AML-193 (cell line): ENCODE results near the gene KCNJ6.

Source experiments
- DNase-seq, 2 experiments: peaks; one replicate each; lab custom pipeline; 2025; lab: John Stamatoyannopoulos, UW

KCNJ6 gene

GRCh38 chr21:37819372-37819771 is 96.9 kb downstream of the KCNJ6 start:
- DNase-seq, result no peak

- no peak for DNase-seq
These were observed 99.0 kb downstream of the KCNJ6 start for GRCh38 chr21:37817242-37817641.

- no peak for DNase-seq
These were observed 100.4 kb downstream of the KCNJ6 start for GRCh38 chr21:37815893-37816292.

- no peak for DNase-seq
These were observed 104.5 kb downstream of the KCNJ6 start for GRCh38 chr21:37811711-37812110.

GRCh38 chr21:37808261-37808660 is 108.0 kb downstream of the KCNJ6 start:
- no peak for DNase-seq

- no peak for DNase-seq
These were observed 111.0 kb downstream of the KCNJ6 start for GRCh38 chr21:37805266-37805665.

- DNase-seq, result no peak
These were observed 112.3 kb downstream of the KCNJ6 start for GRCh38 chr21:37804001-37804400.

GRCh38 chr21:37803101-37803651 is 113.1 kb downstream of the KCNJ6 start:
- no peak for DNase-seq

GRCh38 chr21:37800456-37801061 is 115.7 kb downstream of the KCNJ6 start:
- no peak for DNase-seq

- DNase-seq, result no peak
These were observed 116.2 kb downstream of the KCNJ6 start for GRCh38 chr21:37800057-37800455.

GRCh38 chr21:37799211-37800056 is 116.8 kb downstream of the KCNJ6 start:
- DNase-seq, result no peak

- DNase-seq, result no peak
These were observed 118.9 kb downstream of the KCNJ6 start for GRCh38 chr21:37797403-37797802.

- DNase-seq, result no peak
These were observed 120.2 kb downstream of the KCNJ6 start for GRCh38 chr21:37796011-37796410.

GRCh38 chr21:37793660-37794059 is 122.6 kb downstream of the KCNJ6 start:
- DNase-seq, result no peak

- DNase-seq, result no peak
These were observed 124.2 kb downstream of the KCNJ6 start for GRCh38 chr21:37792046-37792445.

GRCh38 chr21:37790905-37791304 is 125.4 kb downstream of the KCNJ6 start:
- DNase-seq, result no peak

- no peak for DNase-seq
These were observed 127.8 kb downstream of the KCNJ6 start for GRCh38 chr21:37788503-37788902.

GRCh38 chr21:37787456-37787855 is 128.8 kb downstream of the KCNJ6 start:
- DNase-seq, result no peak

- no peak for DNase-seq
These were observed 131.5 kb downstream of the KCNJ6 start for GRCh38 chr21:37784591-37785318.

- DNase-seq, result no peak
These were observed 133.2 kb downstream of the KCNJ6 start for GRCh38 chr21:37783016-37783415.

- DNase-seq, result no peak
These were observed 135.0 kb downstream of the KCNJ6 start for GRCh38 chr21:37780991-37781983.
